OCI-LY7 (cell line): ENCODE data around the gene CHRNA5. TPM values are rescaled to one million over a fixed set of nuclear protein-coding genes. Genes with fewer than 3 reads are reported as not detected.

ENCODE experiments used
- BruUV-seq: library from RNA; stranded (reverse); fragments of 400-500 nt; replicated peaks from 2 replicates; lab custom pipeline; 2021; lab: Mats Ljungman, UMichigan
- CTCF ChIA-PET: fragments of 300-600 bp; sonication (Branson Sonifier 250); formaldehyde crosslinking; loops from one replicate; lab custom pipeline; 2022; ENCODE audit warnings: antibody characterized with exemption; ENCODE audit not compliant: unreplicated experiment; lab: Charles Lee
- POLR2A ChIA-PET: fragments of 300-600 bp; sonication (Branson Sonifier 250); formaldehyde crosslinking; loops from one replicate; lab custom pipeline; 2022; ENCODE audit warnings: antibody characterized with exemption; lab: Charles Lee
- DNase-seq: peaks from one replicate; pipeline ENCODE4 v3.0.0-alpha.2; 2015; ENCODE audit warnings: low spot score
- H2AFZ ChIP-seq: fragments of 200-600 bp; sonication (generic), shearing (Covaris generic); 2 replicates; pipeline ENCODE4 v1.6.1; 2014; ENCODE audit warnings: mild to moderate bottlenecking, antibody characterized with exemption, low read length, moderate library complexity
- H3K27ac ChIP-seq: fragments of 200-600 bp; sonication (generic); 2 replicates; pipeline ENCODE4 v1.5.1; 2014; ENCODE audit warnings: mixed run types, low read depth, mild to moderate bottlenecking, moderate library complexity, low read length, inconsistent platforms; ENCODE audit not compliant: poor library complexity, severe bottlenecking
- H3K36me3 ChIP-seq: fragments of 200-600 bp; sonication (generic); 2 replicates; pipeline ENCODE4 v1.6.1; 2014; ENCODE audit warnings: mild to moderate bottlenecking, antibody characterized with exemption, low read length, moderate library complexity, mixed read lengths; ENCODE audit not compliant: insufficient read depth
- H3K4me1 ChIP-seq: fragments of 200-600 bp; sonication (generic); 2 replicates; pipeline ENCODE4 v1.5.1; 2014; ENCODE audit warnings: mild to moderate bottlenecking, low read length; ENCODE audit not compliant: insufficient read depth, poor library complexity, severe bottlenecking
- H3K4me2 ChIP-seq: fragments of 200-600 bp; sonication (generic); 2 replicates; pipeline ENCODE4 v1.6.1; 2014; ENCODE audit warnings: mild to moderate bottlenecking, low read length
- H3K4me3 ChIP-seq: fragments of 200-600 bp; sonication (generic); 2 replicates; pipeline ENCODE4 v1.5.1; 2014; ENCODE audit warnings: mild to moderate bottlenecking, low read depth, low read length; ENCODE audit not compliant: poor library complexity, severe bottlenecking
- H3K79me2 ChIP-seq: fragments of 200-600 bp; sonication (generic); 2 replicates; pipeline ENCODE4 v1.6.1; 2016; ENCODE audit warnings: low read depth, mild to moderate bottlenecking, low read length, moderate library complexity, mixed read lengths; ENCODE audit not compliant: insufficient read depth
- H3K9me2 ChIP-seq: fragments of 200-600 bp; sonication (generic); 2 replicates; pipeline ENCODE4 v1.6.1; 2016; ENCODE audit warnings: mild to moderate bottlenecking, low read length, mixed read lengths; ENCODE audit not compliant: insufficient read depth
- H3K9me3 ChIP-seq: fragments of 200-600 bp; sonication (generic); 2 replicates; pipeline ENCODE4 v1.6.1; 2014; ENCODE audit warnings: mild to moderate bottlenecking, mixed run types, low read length, mixed read lengths
- H4K20me1 ChIP-seq: fragments of 200-600 bp; sonication (generic); 2 replicates; pipeline ENCODE4 v1.6.1; 2014; ENCODE audit warnings: mild to moderate bottlenecking, antibody characterized with exemption, low read length, moderate library complexity, mixed read lengths; ENCODE audit not compliant: insufficient read depth
- EZH2phosphoT487 ChIP-seq: fragments of 200-600 bp; sonication (generic); IDR thresholded peaks from 2 replicates; pipeline ENCODE4 v1.6.1; 2018; ENCODE audit warnings: low read depth, borderline replicate concordance, mild to moderate bottlenecking, mixed run types, antibody characterized with exemption, low read length, moderate library complexity, mixed read lengths
- intact Hi-C: fragments of 100-400 bp; cut with micrococcal nuclease; formaldehyde crosslinking; loops from one replicate; pipeline ENCODE4 v1.10.0; 2022; ENCODE audit not compliant: unreplicated experiment
- total RNA-seq, 2 experiments: library from RNA; depleted of rRNA in 1 of 2; stranded (reverse); fragments of >200 nt in 1 of 2; shearing (Covaris generic) in 1 of 2; gene quantifications; 2 replicates each; pipeline ENCODE4 v1.2.3, GENCODE V29; 2014 to 2022
- TF ChIP-seq, protein P1 (sequence below): fragments of 200-600 bp; sonication (generic); conservative IDR thresholded peaks from 2 replicates; pipeline ENCODE4 v1.5.1; 2014; ENCODE audit warnings: mild to moderate bottlenecking, antibody characterized with exemption, low read length, moderate library complexity, mixed read lengths

The CHRNA5 gene
- total RNA-seq, 2 experiments from 2014 or later = 2.8 to 9.1 TPM

- Histone ChIP-seq H3K4me2 (no peak overlapping the region), H3K9me2 (no peaks in the 10 kb centered on the region), H3K9me3 (no peaks in the 10 kb centered on the region), H3K36me3 (no peaks in the 10 kb centered on the region), H3K4me1 (no peaks in the 10 kb centered on the region), H2AFZ (no peak overlapping the region), H3K4me3 (no peak overlapping the region), H3K27ac (no peak overlapping the region), H3K79me2 (no peaks in the 10 kb centered on the region), H4K20me1 (no peaks in the 10 kb centered on the region)
- intact Hi-C loops = loop anchor here (5.0 kb wide), 1 partner anchor 308 kb away; no protein-coding TSS in a partner anchor
- no TSS peak for BruUV-seq
- CTCF ChIA-PET = no interaction called here
- no peak for DNase-seq
- POLR2A ChIA-PET = no interaction called here
- TF ChIP-seq EZH2phosphoT487 = no peak
- TF ChIP-seq, protein P1, sequence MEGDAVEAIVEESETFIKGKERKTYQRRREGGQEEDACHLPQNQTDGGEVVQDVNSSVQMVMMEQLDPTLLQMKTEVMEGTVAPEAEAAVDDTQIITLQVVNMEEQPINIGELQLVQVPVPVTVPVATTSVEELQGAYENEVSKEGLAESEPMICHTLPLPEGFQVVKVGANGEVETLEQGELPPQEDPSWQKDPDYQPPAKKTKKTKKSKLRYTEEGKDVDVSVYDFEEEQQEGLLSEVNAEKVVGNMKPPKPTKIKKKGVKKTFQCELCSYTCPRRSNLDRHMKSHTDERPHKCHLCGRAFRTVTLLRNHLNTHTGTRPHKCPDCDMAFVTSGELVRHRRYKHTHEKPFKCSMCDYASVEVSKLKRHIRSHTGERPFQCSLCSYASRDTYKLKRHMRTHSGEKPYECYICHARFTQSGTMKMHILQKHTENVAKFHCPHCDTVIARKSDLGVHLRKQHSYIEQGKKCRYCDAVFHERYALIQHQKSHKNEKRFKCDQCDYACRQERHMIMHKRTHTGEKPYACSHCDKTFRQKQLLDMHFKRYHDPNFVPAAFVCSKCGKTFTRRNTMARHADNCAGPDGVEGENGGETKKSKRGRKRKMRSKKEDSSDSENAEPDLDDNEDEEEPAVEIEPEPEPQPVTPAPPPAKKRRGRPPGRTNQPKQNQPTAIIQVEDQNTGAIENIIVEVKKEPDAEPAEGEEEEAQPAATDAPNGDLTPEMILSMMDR = no peak
Observed at GRCh38 chr15:78615151-78615589, 49.9 kb downstream of the CHRNA5 start.

GRCh38 chr15:78616506-78616905 lies 51.2 kb downstream of the CHRNA5 start:
- H4K20me1 ChIP-seq = no peaks in the 10 kb centered on the region
- DNase-seq = no peak
- ChIA-PET POLR2A (no interaction called here), CTCF (interaction anchor here (0.6 kb wide), 1 partner anchor 51 kb away, joined by 6 read pairs; no protein-coding TSS in a partner anchor)
- no peaks in the 10 kb centered on the region for H3K4me1 ChIP-seq
- no TSS peak for BruUV-seq
- H2AFZ ChIP-seq = no peak overlapping the region
- intact Hi-C loops = loop anchor here (5.0 kb wide), 1 partner anchor 309 kb away; no protein-coding TSS in a partner anchor
- no peak overlapping the region for H3K4me2 ChIP-seq
- no peak overlapping the region for H3K27ac ChIP-seq
- no peaks in the 10 kb centered on the region for H3K36me3 ChIP-seq
- TF ChIP-seq, protein P1 = no peak
- TF ChIP-seq EZH2phosphoT487 = no peak
- H3K9me3 ChIP-seq = no peaks in the 10 kb centered on the region
- H3K79me2 ChIP-seq = no peaks in the 10 kb centered on the region
- H3K4me3 ChIP-seq = no peak overlapping the region
- no peaks in the 10 kb centered on the region for H3K9me2 ChIP-seq

DNA sequence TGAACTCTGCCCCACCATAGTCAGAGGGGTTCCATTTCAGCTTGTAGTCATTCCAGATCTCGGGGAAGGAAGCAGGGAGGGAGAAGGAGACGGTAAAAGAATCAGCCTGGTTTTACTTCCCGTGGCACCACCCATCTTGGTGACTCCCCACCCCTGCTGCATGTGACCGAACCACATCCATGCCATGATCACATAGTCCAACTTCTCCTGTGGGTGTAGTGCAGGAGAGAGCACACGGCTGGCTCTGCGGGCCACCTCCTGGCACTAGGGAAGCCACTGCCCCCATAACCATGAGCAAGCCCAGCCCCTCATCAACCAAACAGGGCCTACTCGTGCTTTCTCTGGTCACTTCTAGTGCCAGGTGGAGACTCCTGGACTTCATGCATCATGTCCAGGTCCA lies 51.8 kb downstream of the CHRNA5 start:
- no peak for TF ChIP-seq EZH2phosphoT487
- TF ChIP-seq, protein P1 = no peak
- BruUV-seq = no TSS peak
- no peaks in the 10 kb centered on the region for H3K4me1 ChIP-seq
- ChIA-PET CTCF (no interaction called here), POLR2A (no interaction called here)
- H3K9me2 ChIP-seq = no peaks in the 10 kb centered on the region
- no peaks in the 10 kb centered on the region for H4K20me1 ChIP-seq
- H3K4me3 ChIP-seq = no peak overlapping the region
- intact Hi-C loops = loop anchor here (5.0 kb wide), 1 partner anchor 310 kb away; no protein-coding TSS in a partner anchor
- no peaks in the 10 kb centered on the region for H3K79me2 ChIP-seq
- H3K9me3 ChIP-seq = no peaks in the 10 kb centered on the region
- no peak overlapping the region for H2AFZ ChIP-seq
- no peaks in the 10 kb centered on the region for H3K36me3 ChIP-seq
- no peak overlapping the region for H3K4me2 ChIP-seq
- DNase-seq = no peak
- H3K27ac ChIP-seq = no peak overlapping the region
